ENCODE measurements around the gene SPSB2. TPM values are rescaled to one million over a fixed set of nuclear protein-coding genes. Genes with fewer than 3 reads are reported as not detected.
A peak's percentile ranks its signal among the peaks of the same experiment; 100 is the strongest.
"Not testable (repeated sequence)": the region's sequence is repeated elsewhere in the genome, so short reads cannot be mapped to it uniquely, and the experiment has no call there.

SPSB2 gene, protein sequence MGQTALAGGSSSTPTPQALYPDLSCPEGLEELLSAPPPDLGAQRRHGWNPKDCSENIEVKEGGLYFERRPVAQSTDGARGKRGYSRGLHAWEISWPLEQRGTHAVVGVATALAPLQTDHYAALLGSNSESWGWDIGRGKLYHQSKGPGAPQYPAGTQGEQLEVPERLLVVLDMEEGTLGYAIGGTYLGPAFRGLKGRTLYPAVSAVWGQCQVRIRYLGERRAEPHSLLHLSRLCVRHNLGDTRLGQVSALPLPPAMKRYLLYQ
- 6.4 and 8.3 TPM in 2 replicates for total RNA-seq (2014; rRNA removed; shearing (Covaris generic))
- 13.4 and 17.4 TPM in 2 replicates for polyA plus RNA-seq (2015; cell fraction: cytosol; rRNA removed)
- polyA plus RNA-seq (2015; cell fraction: nucleus; rRNA removed) = 25.9 and 32.2 TPM in 2 replicates

- peak; percentile 94 for DNase-seq (ENCODE audit: low read depth, low spot score)
- in situ Hi-C loops (cut with HindIII; ENCODE audit: low pct_unique_long_range_greater_than_20kb, low sequenced_read_pairs) = no loop called here
Measured at GRCh38 chr12:6873094-6874014, at the start of gene SPSB2. SPSB2 (minus strand) TSS chr12:6873303; CDS start chr12:6872901, 402 bp downstream.

DNA sequence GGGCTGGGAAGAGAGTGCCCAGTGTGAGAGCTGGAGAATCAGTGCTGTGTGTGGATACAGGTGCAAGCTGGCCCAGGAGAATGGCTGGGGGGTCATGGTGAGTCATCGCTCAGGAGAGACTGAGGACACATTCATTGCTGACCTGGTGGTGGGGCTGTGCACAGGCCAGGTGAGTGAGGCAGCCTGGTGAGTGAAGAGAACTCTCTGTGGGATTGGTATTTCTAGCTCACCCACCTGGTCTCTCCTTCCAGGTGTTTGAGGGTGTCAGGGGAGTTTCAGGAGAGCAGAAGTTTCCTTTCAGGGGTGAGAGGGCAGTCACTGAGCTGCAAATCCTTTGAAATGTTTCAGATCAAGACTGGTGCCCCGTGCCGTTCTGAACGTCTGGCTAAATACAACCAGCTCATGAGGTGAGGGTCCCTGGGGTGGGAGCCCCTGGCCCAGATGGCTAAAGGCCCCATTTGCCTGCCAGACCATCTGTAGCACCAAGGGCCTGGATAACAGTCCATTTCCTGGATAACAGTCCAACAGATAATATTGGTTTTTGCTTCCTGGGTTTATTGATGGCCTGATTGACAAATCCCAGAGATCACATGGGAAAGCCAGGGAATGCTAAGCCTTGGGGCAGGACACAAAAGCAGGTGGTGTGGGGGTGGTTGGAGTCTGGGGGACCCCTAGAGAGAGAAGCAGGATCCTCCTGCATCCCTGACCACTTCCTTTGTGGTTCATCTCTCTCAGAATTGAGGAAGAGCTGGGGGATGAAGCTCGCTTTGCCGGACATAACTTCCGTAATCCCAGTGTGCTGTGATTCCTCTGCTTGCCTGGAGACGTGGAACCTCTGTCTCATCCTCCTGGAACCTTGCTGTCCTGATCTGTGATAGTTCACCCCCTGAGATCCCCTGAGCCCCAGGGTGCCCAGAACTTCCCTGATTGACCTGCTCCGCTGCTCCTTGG, 49.2 kb upstream of the SPSB2 start:
- in situ Hi-C loops (cut with HindIII; ENCODE audit: low pct_unique_long_range_greater_than_20kb, low sequenced_read_pairs) = no loop called here

DNA sequence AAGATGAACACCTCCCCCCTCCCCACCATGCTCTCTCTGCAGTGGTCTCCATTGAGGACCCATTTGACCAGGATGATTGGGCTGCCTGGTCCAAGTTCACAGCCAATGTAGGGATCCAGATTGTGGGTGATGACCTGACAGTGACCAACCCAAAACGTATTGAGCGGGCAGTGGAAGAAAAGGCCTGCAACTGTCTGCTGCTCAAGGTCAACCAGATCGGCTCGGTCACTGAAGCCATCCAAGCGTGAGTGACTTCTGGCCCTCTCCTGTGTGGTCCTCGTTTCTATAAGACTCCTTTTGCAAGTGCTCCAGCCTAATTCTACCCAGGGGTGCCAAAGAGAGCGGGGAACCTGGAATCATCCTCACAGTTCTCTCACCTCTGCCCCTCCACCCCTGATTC, 48.4 kb upstream of the SPSB2 start:
- DNase-seq (ENCODE audit: low read depth, low spot score) = no peak
- in situ Hi-C loops (cut with HindIII; ENCODE audit: low pct_unique_long_range_greater_than_20kb, low sequenced_read_pairs) = no loop called here

More for the DNA sequence above, 49.2 kb upstream of the SPSB2 start:
- no peak for DNase-seq (ENCODE audit: low read depth, low spot score)

DNA sequence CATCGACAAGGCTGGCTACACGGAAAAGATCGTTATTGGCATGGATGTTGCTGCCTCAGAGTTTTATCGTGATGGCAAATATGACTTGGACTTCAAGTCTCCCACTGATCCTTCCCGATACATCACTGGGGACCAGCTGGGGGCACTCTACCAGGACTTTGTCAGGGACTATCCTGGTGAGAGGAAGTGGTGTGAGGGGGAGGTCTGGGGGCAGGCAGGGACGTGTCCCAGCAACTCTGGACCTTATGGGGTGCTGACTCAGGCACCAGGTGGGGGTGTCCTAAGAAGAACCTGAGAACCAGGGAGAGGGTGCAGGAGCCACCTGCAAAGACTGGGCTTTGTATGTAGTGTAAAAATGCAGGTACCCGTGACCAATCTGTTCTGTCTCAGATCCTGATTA, 46.5 kb upstream of the SPSB2 start:
- DNase-seq (ENCODE audit: low read depth, low spot score) = no peak
- in situ Hi-C loops (cut with HindIII; ENCODE audit: low pct_unique_long_range_greater_than_20kb, low sequenced_read_pairs) = no loop called here

GRCh38 chr12:6917491-6918231, 44.6 kb upstream of the SPSB2 start:
- DNase-seq (ENCODE audit: low read depth, low spot score) = no peak
- in situ Hi-C loops (cut with HindIII; ENCODE audit: low pct_unique_long_range_greater_than_20kb, low sequenced_read_pairs) = no loop called here

- no peak for DNase-seq (ENCODE audit: low read depth, low spot score)
- in situ Hi-C loops (cut with HindIII; ENCODE audit: low pct_unique_long_range_greater_than_20kb, low sequenced_read_pairs) = no loop called here
Measured at GRCh38 chr12:6916426-6917200, 43.5 kb upstream of the SPSB2 start.

GRCh38 chr12:6915789-6916285, 42.7 kb upstream of the SPSB2 start:
- DNase-seq (ENCODE audit: low read depth, low spot score) = no peak

DNA sequence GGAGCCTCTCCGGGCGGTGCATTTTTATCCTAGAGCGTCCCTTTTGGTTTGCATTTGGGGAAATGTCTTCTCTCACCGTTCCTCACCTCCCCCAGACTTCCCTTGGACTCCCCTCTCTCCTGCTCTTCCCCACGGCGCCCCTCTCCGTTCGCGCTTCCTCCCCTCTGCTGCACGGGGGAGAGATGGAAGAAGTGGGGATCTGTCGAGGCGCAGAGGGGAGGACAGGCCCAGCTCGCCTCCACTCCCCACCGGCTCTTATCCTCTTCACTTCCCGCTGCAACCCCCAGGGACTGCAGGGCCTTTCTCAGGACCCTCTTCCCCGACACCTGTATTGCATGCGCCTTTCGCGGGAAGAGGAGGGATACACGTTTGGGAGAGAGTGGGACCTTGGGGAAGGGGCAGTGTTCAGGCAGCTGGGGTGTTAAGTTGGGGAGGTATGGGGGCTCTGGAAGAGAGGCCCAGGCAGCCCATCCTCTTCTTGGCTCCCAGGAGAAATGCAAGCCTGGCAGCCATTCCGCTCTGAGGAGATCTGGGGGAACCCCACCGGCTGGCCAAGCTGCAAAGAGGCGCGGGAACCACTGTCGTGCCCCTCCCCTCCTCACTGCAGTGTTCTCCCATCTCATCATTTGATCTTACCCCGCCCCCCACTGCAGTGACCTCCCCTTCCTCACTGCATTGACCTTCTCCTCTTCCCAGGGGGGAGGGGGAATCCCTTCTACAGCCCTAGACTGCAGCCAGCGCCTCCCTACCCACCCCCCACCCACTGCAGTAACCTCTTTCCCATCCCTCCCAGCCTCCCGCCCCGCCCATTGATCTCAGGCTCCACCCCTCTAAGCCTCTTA, 42.1 kb upstream of the SPSB2 start:
- in situ Hi-C loops (cut with HindIII; ENCODE audit: low pct_unique_long_range_greater_than_20kb, low sequenced_read_pairs) = no loop called here

More at GRCh38 chr12:6915789-6916285, 42.7 kb upstream of the SPSB2 start:
- in situ Hi-C loops (cut with HindIII; ENCODE audit: low pct_unique_long_range_greater_than_20kb, low sequenced_read_pairs) = no loop called here

DNA sequence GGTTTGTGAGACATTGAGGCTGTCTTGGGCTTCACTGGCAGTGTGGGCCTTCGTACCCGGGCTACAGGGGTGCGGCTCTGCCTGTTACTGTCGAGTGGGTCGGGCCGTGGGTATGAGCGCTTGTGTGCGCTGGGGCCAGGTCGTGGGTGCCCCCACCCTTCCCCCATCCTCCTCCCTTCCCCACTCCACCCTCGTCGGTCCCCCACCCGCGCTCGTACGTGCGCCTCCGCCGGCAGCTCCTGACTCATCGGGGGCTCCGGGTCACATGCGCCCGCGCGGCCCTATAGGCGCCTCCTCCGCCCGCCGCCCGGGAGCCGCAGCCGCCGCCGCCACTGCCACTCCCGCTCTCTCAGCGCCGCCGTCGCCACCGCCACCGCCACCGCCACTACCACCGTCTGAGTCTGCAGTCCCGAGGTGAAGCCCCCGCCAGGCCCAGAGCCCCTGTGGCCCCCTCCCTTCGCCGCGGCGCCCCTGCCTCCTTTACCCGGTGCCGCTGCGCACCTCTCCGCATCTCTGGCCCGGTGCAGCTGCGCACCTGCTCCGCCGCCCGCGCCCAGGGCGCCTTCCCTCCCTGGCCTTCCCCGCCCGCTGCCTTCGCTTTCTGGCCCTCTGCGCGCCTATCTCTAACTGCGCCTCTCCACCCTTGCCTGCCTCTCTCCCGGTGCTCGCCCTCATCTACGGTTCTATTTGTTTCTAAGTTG, 41.3 kb upstream of the SPSB2 start, which contains the start of gene ENO2:
Gene ENO2 (plus strand): TSS at position 335 of the 701 bp plus-strand sequence. CDS start 1,253 bp downstream, outside the sequence.
- no peak for DNase-seq (ENCODE audit: low read depth, low spot score)
- in situ Hi-C loops (cut with HindIII; ENCODE audit: low pct_unique_long_range_greater_than_20kb, low sequenced_read_pairs) = no loop called here

More for the DNA sequence above, 42.1 kb upstream of the SPSB2 start:
- DNase-seq (ENCODE audit: low read depth, low spot score) = no peak

GRCh38 chr12:6912164-6912935, 39.2 kb upstream of the SPSB2 start:
- in situ Hi-C loops (cut with HindIII; ENCODE audit: low pct_unique_long_range_greater_than_20kb, low sequenced_read_pairs) = no loop called here
- no peak for DNase-seq (ENCODE audit: low read depth, low spot score)

DNA sequence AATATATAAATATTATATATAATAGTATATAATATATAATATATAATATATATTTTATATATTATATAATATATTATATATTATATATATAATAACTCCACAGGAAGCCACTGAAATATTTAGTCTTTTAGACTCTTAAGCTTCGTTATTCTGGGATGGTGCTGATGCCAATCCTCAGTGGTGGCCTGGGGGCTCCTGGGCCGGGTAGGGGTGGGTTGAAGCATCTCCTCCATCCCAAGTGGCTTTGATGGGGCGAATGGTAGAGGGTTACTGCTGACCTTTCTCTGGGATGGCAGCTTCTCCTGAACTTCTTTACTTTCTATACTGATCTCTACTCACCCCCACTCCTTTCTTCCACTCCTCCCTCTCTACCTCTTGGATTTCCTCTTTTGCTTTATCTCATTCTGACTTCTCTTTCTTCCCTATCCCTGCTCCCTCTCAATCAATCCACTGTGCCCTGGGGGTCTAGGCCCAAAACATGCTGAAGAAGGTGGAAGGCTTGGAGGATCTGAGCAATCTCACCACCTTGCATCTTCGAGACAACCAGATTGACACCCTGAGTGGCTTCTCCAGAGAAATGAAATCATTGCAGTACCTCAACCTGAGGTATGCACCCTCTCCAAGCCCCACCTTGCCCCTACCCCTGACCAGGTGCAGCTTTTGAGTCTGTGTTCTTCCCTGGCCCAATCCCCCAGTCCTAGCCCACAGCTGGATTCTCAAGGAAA, 36.5 kb upstream of the SPSB2 start:
- no peak for DNase-seq (ENCODE audit: low read depth, low spot score)

GRCh38 chr12:6908141-6908540, 35.0 kb upstream of the SPSB2 start:
- DNase-seq (ENCODE audit: low read depth, low spot score); in situ Hi-C loops (cut with HindIII; ENCODE audit: low pct_unique_long_range_greater_than_20kb, low sequenced_read_pairs): not testable (repeated sequence)

More for the DNA sequence above, 36.5 kb upstream of the SPSB2 start:
- in situ Hi-C loops (cut with HindIII; ENCODE audit: low pct_unique_long_range_greater_than_20kb, low sequenced_read_pairs) = no loop called here

DNA sequence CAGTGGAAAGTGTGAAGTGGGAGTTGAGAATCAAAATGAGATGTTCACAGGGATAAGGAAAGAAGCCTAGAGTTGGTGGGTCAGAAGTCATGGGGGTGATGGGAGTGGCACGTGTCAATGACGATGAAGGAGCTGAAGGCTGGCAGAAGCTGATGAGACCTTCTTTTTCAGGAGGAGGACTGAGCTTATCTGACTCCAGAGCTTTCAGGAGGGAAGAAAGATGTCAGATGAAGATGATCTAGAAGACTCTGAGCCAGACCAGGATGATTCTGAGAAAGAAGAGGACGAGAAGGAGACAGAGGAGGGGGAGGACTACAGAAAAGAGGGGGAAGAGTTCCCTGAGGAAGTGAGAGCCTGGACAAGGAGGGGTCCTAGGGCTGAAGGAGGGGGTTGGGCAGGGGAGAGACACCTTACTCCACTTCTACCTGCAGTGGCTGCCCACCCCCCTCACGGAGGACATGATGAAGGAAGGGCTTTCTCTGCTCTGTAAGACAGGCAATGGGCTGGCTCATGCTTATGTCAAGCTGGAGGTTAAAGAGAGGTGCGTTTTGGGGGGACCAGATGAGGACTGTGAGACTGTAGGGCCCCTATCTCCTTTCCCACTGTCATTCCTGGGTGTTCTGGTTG, 32.4 kb upstream of the SPSB2 start:
- in situ Hi-C loops (cut with HindIII; ENCODE audit: low pct_unique_long_range_greater_than_20kb, low sequenced_read_pairs) = no loop called here
- DNase-seq (ENCODE audit: low read depth, low spot score) = no peak

Measured in SK-MEL-5 (cell line).